Kidney (tissue), 14 donors: ENCODE results near the gene LTBP1. TPM values are rescaled to one million over a fixed set of nuclear protein-coding genes. Genes with fewer than 3 reads are reported as not detected.
A peak's percentile ranks its signal among the peaks of the same experiment; 100 is the strongest.
"Not testable (repeated sequence)": the region's sequence is repeated elsewhere in the genome, so short reads cannot be mapped to it uniquely, and the experiment has no call there.

Experiments used
- DNase-seq, 5 donors: peaks; one replicate each; pipeline ENCODE4 v3.0.0-alpha.2; 2013 to 2020
- FAIRE-seq: peaks from 2 replicates; lab custom pipeline; 2012; peaks lifted over from hg19 to GRCh38; lab: Jason Lieb, UNC
- H3K27ac ChIP-seq, 2 donors: one replicate each; pipeline ENCODE4 v1.7.0; 2013; ENCODE audit warnings: low read depth in 2 of 2, low read length in 2 of 2, inconsistent platforms in 1 of 2
- H3K27me3 ChIP-seq: one replicate; pipeline ENCODE4 v1.7.1; 2013; ENCODE audit warnings: low read length, inconsistent platforms; ENCODE audit not compliant: control insufficient read depth, insufficient read depth
- H3K36me3 ChIP-seq, 3 donors: one replicate each; pipeline versions ENCODE4 v1.7.0 to v1.7.1; 2013; ENCODE audit warnings: low read length in 3 of 3, control low read depth in 1 of 3, inconsistent platforms in 1 of 3; ENCODE audit not compliant: insufficient read depth in 3 of 3, control insufficient read depth in 2 of 3
- H3K4me1 ChIP-seq, 3 donors: one replicate each; pipeline versions ENCODE4 v1.7.0 to v1.7.1; 2013; ENCODE audit warnings: low read length in 3 of 3, inconsistent platforms in 1 of 3, low read depth in 1 of 3; ENCODE audit not compliant: control insufficient read depth in 2 of 3, insufficient read depth in 2 of 3
- H3K4me3 ChIP-seq, 3 donors: one replicate each; pipeline versions ENCODE4 v1.7.0 to v1.8.1; 2013; ENCODE audit warnings: low read length in 3 of 3, control low read depth in 1 of 3, inconsistent platforms in 1 of 3
- H3K9ac ChIP-seq, 3 donors: one replicate each; pipeline versions ENCODE4 v1.7.0 to v1.7.1; 2013; ENCODE audit warnings: low read length in 3 of 3, control low read depth in 1 of 3, inconsistent platforms in 1 of 3
- H3K9me3 ChIP-seq, 3 donors: one replicate each; pipeline versions ENCODE4 v1.7.0 to v1.7.1; 2013; ENCODE audit warnings: low read length in 3 of 3, control low read depth in 1 of 3, inconsistent platforms in 1 of 3; ENCODE audit not compliant: control insufficient read depth in 2 of 3, insufficient read depth in 1 of 3
- CTCF ChIP-seq: IDR thresholded peaks from 3 replicates; pipeline ENCODE4 v1.5.1; 2012; ENCODE audit warnings: mild to moderate bottlenecking, moderate library complexity, borderline replicate concordance; ENCODE audit not compliant: insufficient read depth; ENCODE audit errors: extremely low read depth
- intact Hi-C: fragments of 100-400 bp; cut with DNase I; formaldehyde crosslinking; loops from one replicate; pipeline ENCODE4 v1.11.1; 2022
- polyA plus RNA-seq: library from polyadenylated mRNA; stranded (reverse); fragments of 350-450 nt; fragmentation: Illumina TruSeq; extraction: RNeasy Lipid Tissue Mini Kit (QIAGEN cat#74804); gene quantifications from one replicate; pipeline ENCODE4 v1.2.3, GENCODE V29; 2014; ENCODE audit warnings: low read depth, low replicate concordance; ENCODE audit not compliant: insufficient read depth
- total RNA-seq: library from RNA; stranded (reverse); fragmentation: NEBNext Ultra II Directional; extraction: Animal tissue kit (Norgen Biotek cat#: 25700); gene quantifications from one replicate; pipeline ENCODE4 v1.2.1, GENCODE V29; 2021
- donor health status: control.
- donor health status: control.
- donor health status: control.
- donor health status: control.
- donor health status: control.
- donor health status: DM: yes; HTN: yes; CAD: no.
- donor health status: Normal renal cell carcinoma (clear cell type).

LTBP1 gene
- total and polyA plus RNA-seq, 2 donors from 2014 or later: 9.3 to 39.8 TPM

DNA sequence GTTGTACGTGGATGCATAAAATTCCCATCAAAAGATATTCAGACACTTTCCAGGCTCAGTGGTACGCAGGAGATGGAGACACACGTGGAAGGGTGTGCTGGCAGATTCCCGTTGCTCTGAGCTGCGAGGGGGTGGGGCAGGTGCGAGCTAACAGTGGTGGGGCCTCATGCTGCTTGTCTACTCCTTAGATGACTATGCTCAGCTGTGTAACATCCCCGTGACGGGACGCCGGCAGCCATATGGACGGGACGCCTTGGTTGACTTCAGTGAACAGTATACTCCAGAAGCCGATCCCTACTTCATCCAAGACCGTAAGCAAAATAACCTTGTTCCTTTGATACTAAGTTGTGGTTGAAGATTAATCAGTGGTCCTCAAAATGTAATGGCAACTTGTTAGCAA, 442.2 kb downstream of the LTBP1 start:
- TF ChIP-seq CTCF: no peak
- no peak for FAIRE-seq
- H3K27ac ChIP-seq: no peak overlapping the region
- no peaks in the 10 kb centered on the region for H3K36me3 ChIP-seq
- no peak for DNase-seq
- H3K9me3 ChIP-seq: no peaks in the 10 kb centered on the region
- H3K4me3 ChIP-seq: no peak overlapping the region
- H3K27me3 ChIP-seq: no peaks in the 10 kb centered on the region
- H3K9ac ChIP-seq: no peak overlapping the region
- no peaks in the 10 kb centered on the region for H3K4me1 ChIP-seq
- intact Hi-C loops: no loop called here

- H3K9ac ChIP-seq, DNase-seq, H3K36me3 ChIP-seq, FAIRE-seq, H3K27ac ChIP-seq, H3K4me1 ChIP-seq, intact Hi-C loops, H3K27me3 ChIP-seq, H3K4me3 ChIP-seq, H3K9me3 ChIP-seq: not testable (repeated sequence)
These were observed 442.9 kb downstream of the LTBP1 start for GRCh38 chr2:33389695-33390094.

DNA sequence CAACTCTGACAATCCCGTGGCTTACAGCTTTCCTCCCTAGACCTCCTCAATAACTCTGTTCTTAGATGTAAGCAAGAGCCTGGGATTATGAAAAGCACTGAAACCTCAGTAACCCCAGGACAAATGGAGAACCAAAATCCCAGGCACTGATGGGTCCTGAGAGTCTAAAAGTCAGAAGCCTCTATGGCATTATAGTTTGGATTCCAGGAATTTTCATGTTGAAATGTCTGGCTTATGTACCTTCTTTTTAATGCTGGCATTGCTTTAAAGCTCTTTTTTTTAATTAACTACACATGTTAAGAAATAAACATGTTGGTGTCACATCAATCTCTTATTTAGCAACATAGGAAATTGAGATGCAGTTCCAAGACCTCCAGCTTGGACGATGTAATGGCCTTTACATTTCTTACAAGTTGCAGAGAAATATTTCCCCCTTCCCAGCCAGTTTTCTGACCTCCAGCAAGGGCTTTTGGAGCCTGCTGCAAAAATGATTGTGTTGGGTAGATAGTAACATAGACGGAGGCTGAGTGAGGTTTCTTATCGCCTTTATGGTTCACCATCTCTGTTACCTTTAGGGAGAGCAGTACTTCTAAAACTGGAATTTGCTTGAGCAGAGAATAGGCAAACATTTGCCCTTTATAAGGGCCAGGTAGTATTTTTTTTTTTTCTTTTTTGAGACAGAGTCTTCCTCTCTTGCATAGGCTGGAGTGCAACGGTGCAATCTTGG, 444.9 kb downstream of the LTBP1 start:
- H3K36me3 ChIP-seq: no peaks in the 10 kb centered on the region
- no peak overlapping the region for H3K27ac ChIP-seq
- H3K9me3 ChIP-seq: no peaks in the 10 kb centered on the region
- H3K4me1 ChIP-seq: no peaks in the 10 kb centered on the region
- DNase-seq (peak in 1 of 5 donors; percentile 48), FAIRE-seq (no peak)
- no peak overlapping the region for H3K4me3 ChIP-seq
- no peak for TF ChIP-seq CTCF
- intact Hi-C loops: no loop called here
- H3K9ac ChIP-seq: no peak overlapping the region
- no peaks in the 10 kb centered on the region for H3K27me3 ChIP-seq

- H3K27ac ChIP-seq: no peak overlapping the region
- no peaks in the 10 kb centered on the region for H3K4me1 ChIP-seq
- no peak for TF ChIP-seq CTCF
- H3K36me3 ChIP-seq: no peaks in the 10 kb centered on the region
- intact Hi-C loops: no loop called here
- H3K4me3 ChIP-seq: no peak overlapping the region
- H3K27me3 ChIP-seq: no peaks in the 10 kb centered on the region
- DNase-seq: no peak
- H3K9ac ChIP-seq: no peak overlapping the region
- no peak for FAIRE-seq
- H3K9me3 ChIP-seq: no peaks in the 10 kb centered on the region
These were observed 445.6 kb downstream of the LTBP1 start for GRCh38 chr2:33392366-33392765.
